Right ventricle myocardium superior (tissue), 1 donor: Measurements from ENCODE around the gene OSBPL1A. TPM values are rescaled to one million over a fixed set of nuclear protein-coding genes. Genes with fewer than 3 reads are reported as not detected.

Experiments used
- ATAC-seq: fragments of 200-7000 bp; cut with Tn5 transposase; one replicate; pipeline ENCODE4 v1.9.1; 2020; ENCODE audit warnings: mild to moderate bottlenecking; ENCODE audit not compliant: poor library complexity
- DNase-seq: peaks from one replicate; pipeline ENCODE4 v3.0.0-alpha.2; 2020
- intact Hi-C: fragments of 100-400 bp; cut with DNase I; formaldehyde crosslinking; loops from one replicate; pipeline ENCODE4 v1.11.2; 2022
- long read RNA-seq: library from polyadenylated mRNA; unstranded; transcript quantifications from one replicate; pipeline ENCODE4 v2.0.0, GENCODE V29; 2021
- total RNA-seq: library from RNA; stranded (reverse); fragmentation: NEBNext Ultra II Directional; extraction: Animal tissue kit (Norgen Biotek cat#: 25700); gene quantifications from one replicate; pipeline ENCODE4 v1.2.1, GENCODE V29; 2021
- donor health status: DM: no; HTN: yes; CAD: no; lungs with severe emphysema.

OSBPL1A gene
- total RNA-seq = 79.9 TPM
- long read RNA-seq, transcript OSBPL1A-204 (14 exons, 3,317 nt) = major isoform, 215 of 269 reads
- long read RNA-seq, partial matches to known transcripts = 16 of 269 reads
- long read RNA-seq, other reads (novel, unspliced or antisense) = 38 of 269 reads

DNA sequence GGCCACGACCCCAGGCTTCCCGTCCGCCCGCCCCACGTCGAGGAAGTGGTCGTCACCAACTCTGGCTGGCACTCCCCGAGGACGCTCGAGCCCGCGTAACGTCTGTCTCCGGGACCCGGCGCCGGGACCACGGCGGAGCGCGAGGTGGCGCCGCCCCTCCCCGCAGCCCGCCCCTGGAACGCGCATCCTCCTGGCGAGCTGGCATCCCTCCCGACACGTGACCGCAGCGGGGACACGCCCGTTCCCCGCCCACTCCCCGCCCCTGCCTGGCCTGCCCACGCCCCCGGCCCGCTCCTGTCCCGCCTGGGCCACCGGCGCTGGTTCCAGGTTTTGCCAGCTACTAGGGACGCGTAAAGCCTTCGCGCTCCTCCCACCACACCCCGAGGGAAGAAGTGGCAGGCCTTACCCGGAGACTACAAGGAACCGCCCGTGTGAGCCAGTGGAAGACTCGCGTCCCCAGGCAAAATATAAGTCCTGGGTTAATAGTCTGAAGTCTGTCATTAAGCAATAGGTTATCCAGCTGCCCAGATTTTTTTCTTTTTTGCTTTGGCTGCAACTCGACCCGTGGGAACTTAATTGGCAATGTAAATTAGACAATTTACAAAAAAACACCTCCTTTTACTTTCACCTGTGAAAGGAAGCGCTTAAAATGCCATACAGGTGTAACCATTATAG, at the start of gene OSBPL1A:
TSS of gene OSBPL1A (minus strand) at position 131 of the 675 bp plus-strand sequence. CDS start 20,291 bp downstream, outside the sequence.
- DNase-seq = peak; percentile 96
- intact Hi-C loops = loop anchor here (10.0 kb wide), 1 partner anchor 957 kb away; the partner anchor contains the start of gene ZNF521
- ATAC-seq = peak; percentile 99

DNA sequence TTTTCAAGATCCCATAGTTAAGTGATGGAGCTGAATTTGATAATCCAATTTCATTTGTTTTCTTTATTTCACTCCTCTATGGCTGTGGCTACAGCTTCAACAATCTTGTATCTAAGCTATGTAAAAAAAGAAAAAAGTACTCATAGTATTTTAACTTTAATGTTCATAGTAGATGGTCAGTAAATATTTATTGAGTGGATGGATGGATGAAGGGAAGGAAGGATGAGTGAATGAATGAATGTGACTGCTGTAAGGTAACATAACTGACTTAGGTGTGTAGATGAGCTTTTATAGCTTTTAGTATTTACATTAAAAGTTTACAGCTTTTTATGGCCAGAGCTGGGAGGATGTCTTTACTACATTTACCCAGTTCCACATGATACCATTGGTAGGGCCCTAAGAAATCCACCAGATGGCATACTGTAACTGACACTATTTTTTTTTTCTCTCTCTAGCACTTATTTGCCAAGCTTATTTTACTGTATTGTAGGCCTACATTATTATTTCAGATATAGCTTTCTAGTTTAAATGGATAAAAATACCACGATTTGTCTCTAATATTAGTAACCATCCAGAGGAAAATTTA, 49.4 kb upstream of the OSBPL1A start:
- ATAC-seq (peak; percentile 38), DNase-seq (no peak)
- intact Hi-C loops = no loop called here

- intact Hi-C loops = no loop called here
- DNase-seq (no peak), ATAC-seq (no peak)
Observed at GRCh38 chr18:24446453-24446852, 48.8 kb upstream of the OSBPL1A start.

- ATAC-seq (no peak), DNase-seq (no peak)
- intact Hi-C loops = no loop called here
Observed at GRCh38 chr18:24443870-24444269, 46.2 kb upstream of the OSBPL1A start.

DNA sequence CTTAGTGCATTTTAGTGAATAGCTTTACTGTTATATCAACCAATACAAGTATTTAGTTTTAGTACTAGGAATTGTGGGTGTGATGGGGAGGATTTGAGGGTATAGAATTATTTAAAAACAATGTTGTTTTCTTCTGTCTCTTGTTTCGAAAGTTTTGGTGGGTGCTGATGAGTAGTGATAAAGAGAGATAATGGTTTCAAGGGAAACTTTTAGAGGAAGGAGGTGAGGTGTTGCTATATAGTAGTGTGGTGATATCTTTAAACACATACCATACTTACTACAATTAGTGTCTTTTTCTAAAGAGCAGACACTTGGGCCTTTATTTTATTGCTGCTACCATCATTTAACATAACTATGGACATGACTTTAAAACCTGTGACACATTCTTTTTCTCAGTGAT, 39.3 kb upstream of the OSBPL1A start:
- ATAC-seq (no peak), DNase-seq (no peak)
- intact Hi-C loops = no loop called here

DNA sequence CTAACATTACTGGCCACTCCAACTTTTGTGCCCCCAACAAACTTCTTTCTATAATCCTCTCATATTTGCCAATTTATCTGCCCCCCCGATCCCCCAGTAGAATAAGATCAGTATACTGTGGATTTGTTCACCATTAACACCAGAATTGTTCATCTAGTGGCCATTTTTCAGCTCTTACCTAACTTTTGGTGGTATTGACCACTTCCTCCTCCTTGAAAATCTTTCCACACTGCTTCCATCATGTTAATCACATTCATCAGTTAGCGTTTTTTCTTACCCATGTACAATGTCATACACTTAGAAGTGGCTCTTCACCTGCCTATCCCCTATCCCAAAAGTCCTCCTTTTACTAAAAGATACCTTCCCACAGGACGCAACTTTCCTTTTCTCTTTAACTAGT, 35.0 kb upstream of the OSBPL1A start:
- no peak for ATAC-seq
- intact Hi-C loops = no loop called here

DNA sequence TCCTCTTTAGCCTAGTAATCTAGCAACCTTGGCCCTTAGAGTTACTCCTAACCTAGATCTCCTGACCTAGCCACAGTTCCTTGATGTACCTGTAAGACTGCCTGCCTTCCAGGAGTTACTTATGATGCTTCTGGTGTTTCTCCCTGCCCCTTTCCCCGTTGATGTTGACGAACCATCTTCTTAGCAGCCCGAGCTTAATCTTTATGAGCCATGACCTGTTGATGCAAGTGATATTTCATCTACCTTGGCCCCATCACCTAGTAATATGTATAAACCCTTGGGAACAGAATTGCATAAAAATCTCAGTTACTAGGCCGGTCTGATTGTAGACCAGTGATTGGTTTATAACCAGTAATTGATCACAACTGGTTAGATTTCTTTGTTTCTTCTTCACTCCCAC, 31.6 kb upstream of the OSBPL1A start:
- no peak for ATAC-seq
- intact Hi-C loops = no loop called here

More for the DNA sequence above, 35.0 kb upstream of the OSBPL1A start:
- DNase-seq = no peak

GRCh38 chr18:24428709-24429108, 31.1 kb upstream of the OSBPL1A start:
- DNase-seq = no peak
- ATAC-seq = no peak
- intact Hi-C loops = no loop called here

More for the DNA sequence above, 31.6 kb upstream of the OSBPL1A start:
- no peak for DNase-seq

- intact Hi-C loops = no loop called here
- ATAC-seq (no peak), DNase-seq (no peak)
Observed at GRCh38 chr18:24427484-24427883, 29.9 kb upstream of the OSBPL1A start.

DNA sequence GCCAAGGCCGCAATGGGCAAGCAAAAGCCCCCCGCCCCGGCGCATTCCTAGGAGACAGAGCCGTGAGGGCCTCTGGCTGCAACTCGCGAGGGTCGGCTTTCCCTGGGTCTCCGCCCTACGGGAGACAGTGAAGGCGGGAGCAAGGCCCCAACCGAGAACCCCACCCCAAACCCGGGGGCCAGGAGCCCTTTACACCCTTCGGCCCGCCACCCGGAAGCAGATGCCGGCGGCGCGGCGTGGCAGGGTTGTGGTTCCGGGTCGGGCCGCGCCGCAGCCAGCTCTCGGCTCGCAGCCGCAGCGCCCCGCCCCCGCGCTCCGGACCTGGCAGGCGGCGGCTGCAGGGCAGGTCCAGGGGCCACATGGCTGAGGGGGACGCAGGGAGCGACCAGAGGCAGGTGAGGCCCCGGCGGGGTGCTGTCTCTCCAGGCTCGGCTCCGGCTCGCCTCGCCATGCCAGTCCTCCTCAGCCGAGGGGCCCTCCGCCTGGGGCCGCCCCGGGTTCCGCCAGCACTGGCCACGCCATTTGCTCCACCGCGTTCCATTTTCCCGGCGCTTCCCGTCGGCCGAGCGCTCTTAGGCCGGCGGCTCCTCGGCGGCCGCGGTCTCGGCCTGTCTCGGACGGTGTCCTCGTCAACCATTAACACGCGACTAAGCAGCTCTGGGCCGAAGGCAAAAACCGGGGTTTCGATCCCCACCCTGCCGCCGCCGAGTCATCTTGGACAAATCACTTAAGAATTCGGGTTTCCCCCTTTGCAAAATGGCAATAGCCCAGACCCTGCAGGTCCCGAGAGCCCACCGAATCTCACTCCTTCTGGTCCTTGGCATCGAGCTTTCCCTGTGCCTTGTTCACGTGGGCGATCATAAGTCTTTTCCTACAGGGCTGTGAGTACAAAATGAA, 29.0 kb upstream of the OSBPL1A start, which contains the start of gene IMPACT:
TSS of gene IMPACT (plus strand) at position 273 of the 897 bp plus-strand sequence. CDS start at position 360, 87 bp downstream.
- intact Hi-C loops = no loop called here
- DNase-seq (peak; percentile 91), ATAC-seq (peak; percentile 100)

- intact Hi-C loops = no loop called here
- DNase-seq (no peak), ATAC-seq (no peak)
Observed at GRCh38 chr18:24426073-24426397, 28.4 kb upstream of the OSBPL1A start.

GRCh38 chr18:24421831-24422230, 24.2 kb upstream of the OSBPL1A start:
- intact Hi-C loops = no loop called here
- no peak for ATAC-seq

DNA sequence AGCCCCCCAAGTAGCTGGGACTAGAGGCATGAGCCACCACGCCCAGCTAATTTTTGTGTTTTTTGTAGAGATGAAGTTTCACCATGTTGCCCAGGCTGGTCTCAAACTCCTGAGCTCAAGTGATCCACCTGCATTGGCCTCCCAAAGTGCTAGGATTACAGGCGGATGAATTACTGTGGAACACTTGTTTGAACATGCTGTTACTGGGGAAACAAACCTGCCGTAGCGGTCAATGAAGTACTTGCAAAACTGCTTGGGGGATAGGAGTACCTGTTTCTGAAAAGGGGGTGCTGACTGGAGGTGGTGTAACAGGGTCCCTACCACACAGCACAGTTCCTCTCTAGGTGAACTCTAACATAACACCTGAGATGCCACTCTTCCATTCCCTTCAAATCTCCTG, 22.9 kb upstream of the OSBPL1A start:
- intact Hi-C loops = no loop called here
- no peak for DNase-seq
- ATAC-seq = no peak

More at GRCh38 chr18:24421831-24422230, 24.2 kb upstream of the OSBPL1A start:
- DNase-seq = no peak

GRCh38 chr18:24417480-24417879, 19.9 kb upstream of the OSBPL1A start:
- no peak for ATAC-seq
- no peak for DNase-seq
- intact Hi-C loops = no loop called here

- DNase-seq (no peak), ATAC-seq (no peak)
- intact Hi-C loops = no loop called here
Observed at GRCh38 chr18:24414349-24415003, 16.9 kb upstream of the OSBPL1A start.

- intact Hi-C loops = no loop called here
- no peak for DNase-seq
- ATAC-seq = no peak
Observed at GRCh38 chr18:24413148-24413547, 15.5 kb upstream of the OSBPL1A start.

DNA sequence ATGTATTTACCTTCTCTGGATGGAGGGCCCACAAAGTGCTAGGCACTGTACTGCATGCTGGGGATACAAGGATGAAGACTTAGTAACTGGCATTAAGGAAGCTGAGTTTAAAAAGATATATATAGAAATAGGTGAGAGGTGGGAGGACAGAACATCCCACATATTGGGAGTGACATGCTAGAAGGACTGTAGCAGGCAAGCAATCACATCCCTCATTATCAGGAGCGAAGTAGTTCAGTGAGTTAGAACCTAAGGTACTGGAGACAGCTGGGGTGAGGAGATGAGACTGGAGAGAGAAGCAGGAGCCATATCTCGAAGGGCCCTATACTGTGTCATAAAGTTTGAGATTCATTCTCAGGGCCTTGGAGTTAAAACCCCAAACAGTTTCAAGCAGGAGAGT, 10.9 kb upstream of the OSBPL1A start:
- intact Hi-C loops = no loop called here
- DNase-seq (no peak), ATAC-seq (no peak)

GRCh38 chr18:24404591-24404990, 7.0 kb upstream of the OSBPL1A start:
- intact Hi-C loops = no loop called here
- no peak for ATAC-seq
- no peak for DNase-seq

DNA sequence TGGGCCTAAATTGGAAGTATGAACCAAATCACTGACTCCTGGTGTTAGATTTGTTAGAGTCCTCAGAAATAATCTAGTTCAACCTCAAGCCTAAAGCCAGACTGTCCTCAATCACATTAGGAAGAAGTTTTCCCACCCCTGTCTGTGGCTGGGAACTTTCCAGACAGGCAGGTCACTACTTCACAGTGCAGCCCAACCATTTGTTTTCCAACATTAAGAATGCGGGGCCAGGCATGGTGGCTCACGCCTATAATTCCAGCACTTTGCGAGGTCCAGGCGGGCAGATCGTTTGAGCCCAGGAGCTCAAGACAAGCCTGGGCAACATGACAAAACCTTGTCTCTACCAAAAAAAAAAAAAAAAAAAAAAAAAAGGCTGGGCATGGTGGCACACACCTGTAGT, 5.5 kb upstream of the OSBPL1A start:
- DNase-seq (no peak), ATAC-seq (no peak)
- intact Hi-C loops = no loop called here
